Measurements from ENCODE around the gene ERP27.
A peak's percentile ranks its signal among the peaks of the same experiment; 100 is the strongest.

ERP27 gene

GRCh38 chr12:14968478-14968877 lies 30.1 kb upstream of the ERP27 start:
- TF ChIP-seq, protein P1, sequence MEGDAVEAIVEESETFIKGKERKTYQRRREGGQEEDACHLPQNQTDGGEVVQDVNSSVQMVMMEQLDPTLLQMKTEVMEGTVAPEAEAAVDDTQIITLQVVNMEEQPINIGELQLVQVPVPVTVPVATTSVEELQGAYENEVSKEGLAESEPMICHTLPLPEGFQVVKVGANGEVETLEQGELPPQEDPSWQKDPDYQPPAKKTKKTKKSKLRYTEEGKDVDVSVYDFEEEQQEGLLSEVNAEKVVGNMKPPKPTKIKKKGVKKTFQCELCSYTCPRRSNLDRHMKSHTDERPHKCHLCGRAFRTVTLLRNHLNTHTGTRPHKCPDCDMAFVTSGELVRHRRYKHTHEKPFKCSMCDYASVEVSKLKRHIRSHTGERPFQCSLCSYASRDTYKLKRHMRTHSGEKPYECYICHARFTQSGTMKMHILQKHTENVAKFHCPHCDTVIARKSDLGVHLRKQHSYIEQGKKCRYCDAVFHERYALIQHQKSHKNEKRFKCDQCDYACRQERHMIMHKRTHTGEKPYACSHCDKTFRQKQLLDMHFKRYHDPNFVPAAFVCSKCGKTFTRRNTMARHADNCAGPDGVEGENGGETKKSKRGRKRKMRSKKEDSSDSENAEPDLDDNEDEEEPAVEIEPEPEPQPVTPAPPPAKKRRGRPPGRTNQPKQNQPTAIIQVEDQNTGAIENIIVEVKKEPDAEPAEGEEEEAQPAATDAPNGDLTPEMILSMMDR (conservative IDR thresholded peaks at IDR 0.05) = no peak
- H3K27ac ChIP-seq = no peak overlapping the region

GRCh38 chr12:14965221-14965620 lies 26.9 kb upstream of the ERP27 start:
- TF ChIP-seq, protein P1 (conservative IDR thresholded peaks at IDR 0.05) = no peak
- no peak overlapping the region for H3K27ac ChIP-seq

GRCh38 chr12:14964406-14964805 lies 26.1 kb upstream of the ERP27 start:
- no peak overlapping the region for H3K27ac ChIP-seq
- TF ChIP-seq, protein P1 (conservative IDR thresholded peaks at IDR 0.05) = no peak

DNA sequence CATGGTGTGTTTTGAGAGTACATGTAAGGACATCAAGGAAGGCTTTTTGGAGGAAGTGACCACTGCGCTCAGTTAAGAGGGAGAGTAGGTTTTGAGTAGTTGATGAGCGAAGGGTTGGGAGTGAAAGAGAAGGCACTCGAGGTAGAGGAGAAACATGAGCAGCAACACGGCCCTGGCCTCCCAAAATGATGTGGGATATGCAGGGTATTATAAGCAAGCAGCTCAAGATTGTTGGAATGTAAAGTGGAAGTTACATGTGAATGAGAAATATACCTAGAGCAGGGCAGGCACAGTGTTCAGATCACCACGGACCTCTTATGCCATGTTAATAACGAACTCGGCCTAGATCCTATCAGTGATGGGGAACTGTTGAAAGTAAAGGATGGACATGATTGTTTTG lies 25.2 kb upstream of the ERP27 start:
- no peak overlapping the region for H3K27ac ChIP-seq
- TF ChIP-seq, protein P1 (conservative IDR thresholded peaks at IDR 0.05) = no peak

- TF ChIP-seq, protein P1 (conservative IDR thresholded peaks at IDR 0.05) = no peak
- H3K27ac ChIP-seq = no peak overlapping the region
These were observed 24.5 kb upstream of the ERP27 start for GRCh38 chr12:14962797-14963196.

DNA sequence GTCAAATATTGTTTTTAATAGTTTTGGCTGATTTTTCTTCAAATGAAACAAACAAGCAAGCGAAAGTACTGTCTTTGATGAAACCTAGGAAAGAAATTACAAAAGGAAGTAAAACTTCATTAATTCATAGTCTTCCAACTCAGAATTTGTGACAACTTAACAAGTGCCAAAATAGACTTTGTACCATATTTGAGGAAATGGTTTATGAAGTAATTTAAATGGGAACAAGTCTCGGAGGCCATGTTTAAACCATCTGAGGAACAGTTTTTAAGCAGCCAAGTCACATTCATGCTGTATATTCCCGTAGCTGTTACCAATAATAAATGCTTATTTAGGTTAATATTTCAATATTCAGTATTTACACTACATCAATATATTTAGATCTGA lies 23.8 kb upstream of the ERP27 start:
- H3K27ac ChIP-seq = peak overlapping the region; percentile 78
- TF ChIP-seq, protein P1 (conservative IDR thresholded peaks at IDR 0.05) = no peak

GRCh38 chr12:14961466-14962152 lies 23.3 kb upstream of the ERP27 start, which contains the start of gene ARHGDIB:
Gene ARHGDIB, minus strand, starts transcription at chr12:14961601. Its CDS starts 10,889 bp downstream, at chr12:14950712.
- TF ChIP-seq, protein P1 (conservative IDR thresholded peaks at IDR 0.05) = no peak

More at GRCh38 chr12:14961466-14962152, 23.3 kb upstream of the ERP27 start, which contains the start of gene ARHGDIB:
- H3K27ac ChIP-seq = peak within 1 kb of the TSS; percentile 78
